GM12878 (cell line): ENCODE data around the gene GBGT1. TPM values are rescaled to one million over a fixed set of nuclear protein-coding genes. Genes with fewer than 3 reads are reported as not detected.

Source experiments
- ATAC-seq: fragments of 200-7000 bp; cut with Tn5 transposase; 3 replicates; pipeline ENCODE4 v1.9.1; 2020; ENCODE audit warnings: mild to moderate bottlenecking, moderate library complexity
- BruUV-seq: library from RNA; stranded (reverse); fragments of 400-500 nt; replicated peaks from 2 replicates; lab custom pipeline; 2021; lab: Mats Ljungman, UMichigan
- CTCF ChIA-PET: fragments of 300-600 bp; sonication (Branson Sonifier 250); formaldehyde crosslinking; extraction: SDS; loops from one replicate; lab custom pipeline; 2021; ENCODE audit warnings: inconsistent platforms; lab: Yijun Ruan, JAX
- POLR2A ChIA-PET: fragments of 350-600 bp; formaldehyde crosslinking; extraction: SDS; loops from one replicate; lab custom pipeline; 2021; ENCODE audit warnings: inconsistent platforms; lab: Charles Lee
- RAD21 ChIA-PET: fragments of 300-600 bp; sonication (Branson Sonifier 250); formaldehyde crosslinking; loops from one replicate; lab custom pipeline; 2023; ENCODE audit warnings: antibody characterized with exemption; ENCODE audit not compliant: unreplicated experiment; lab: Charles Lee
- SMC1A ChIA-PET: fragments of 300-600 bp; sonication (Branson Sonifier 250); formaldehyde crosslinking; loops from one replicate; lab custom pipeline; 2023; ENCODE audit not compliant: unreplicated experiment, uncharacterized antibody; lab: Charles Lee
- DNase-seq: peaks from one replicate; pipeline ENCODE4 v3.0.0-alpha.2; 2011; ENCODE audit warnings: low read depth, low spot score
- FAIRE-seq: peaks from 3 replicates; lab custom pipeline; 2011; peaks lifted over from hg19 to GRCh38; lab: Jason Lieb, UNC
- H2AFZ ChIP-seq: 2 replicates; pipeline ENCODE4 v1.6.0; 2011; ENCODE audit warnings: low read depth, low read length, control low read depth; ENCODE audit not compliant: control insufficient read depth
- H3K27ac ChIP-seq: 2 replicates; pipeline ENCODE4 v1.5.1; 2011; ENCODE audit warnings: control low read depth; ENCODE audit not compliant: control insufficient read depth, insufficient read depth
- H3K27me3 ChIP-seq, 2 experiments: replicated peaks in 1 of 2; 2 replicates each; pipeline versions ENCODE4 v1.6.0 to v1.6.1; 2011; ENCODE audit warnings: low read length in 1 of 2; ENCODE audit not compliant: control insufficient read depth in 2 of 2, insufficient read depth in 2 of 2
- H3K36me3 ChIP-seq, 2 experiments: 2 replicates each; pipeline ENCODE4 v1.5.1; 2011; ENCODE audit warnings: low read length in 1 of 2; ENCODE audit not compliant: control insufficient read depth in 2 of 2, insufficient read depth in 2 of 2
- H3K4me1 ChIP-seq: 2 replicates; pipeline ENCODE4 v1.6.1; 2011; ENCODE audit warnings: mild to moderate bottlenecking, low read length, moderate library complexity, mixed read lengths; ENCODE audit not compliant: control insufficient read depth, insufficient read depth
- H3K4me2 ChIP-seq: 2 replicates; pipeline ENCODE4 v1.6.0; 2011; ENCODE audit warnings: control low read depth; ENCODE audit not compliant: control insufficient read depth, insufficient read depth
- H3K4me3 ChIP-seq: fragments of 200-600 bp; sonication (generic); 2 replicates; pipeline ENCODE4 v1.5.1; 2016
- H3K79me2 ChIP-seq: 2 replicates; pipeline ENCODE4 v1.6.0; 2011; ENCODE audit warnings: low read length; ENCODE audit not compliant: control insufficient read depth, insufficient read depth
- H3K9ac ChIP-seq: 2 replicates; pipeline ENCODE4 v1.8.0; 2011; ENCODE audit warnings: low read length, control low read depth, mixed read lengths; ENCODE audit not compliant: control insufficient read depth, insufficient read depth
- H3K9me3 ChIP-seq: replicated peaks from 3 replicates; pipeline ENCODE4 v1.5.1; 2011; ENCODE audit warnings: mild to moderate bottlenecking, low read length; ENCODE audit not compliant: control insufficient read depth, insufficient read depth
- H4K20me1 ChIP-seq: 2 replicates; pipeline ENCODE4 v1.6.0; 2011; ENCODE audit not compliant: control insufficient read depth, insufficient read depth
- BACH1 ChIP-seq: fragments of 450-650 bp; IDR thresholded peaks from 2 replicates; pipeline ENCODE4 v1.6.1; 2017; ENCODE audit warnings: mild to moderate bottlenecking, borderline replicate concordance
- CBFB ChIP-seq: IDR thresholded peaks from 2 replicates; pipeline ENCODE4 v1.6.1; 2016; ENCODE audit warnings: antibody characterized with exemption, low read depth
- CHD1 ChIP-seq: IDR thresholded peaks from 2 replicates; pipeline ENCODE4 v1.6.1; 2012; ENCODE audit warnings: low read depth, low read length, improper control_type of control experiment
- FOXK2 ChIP-seq: fragments of 450-650 bp; IDR thresholded peaks from 2 replicates; pipeline ENCODE4 v1.6.1; 2017; ENCODE audit warnings: mild to moderate bottlenecking, moderate library complexity
- IRF5 ChIP-seq: fragments of 450-650 bp; IDR thresholded peaks from 2 replicates; pipeline ENCODE4 v1.6.1; 2017; ENCODE audit warnings: borderline replicate concordance
- KLF5 ChIP-seq: fragments of 450-650 bp; IDR thresholded peaks from 2 replicates; pipeline ENCODE4 v1.6.1; 2014; ENCODE audit warnings: mild to moderate bottlenecking; ENCODE audit not compliant: partially characterized antibody
- SMARCA5 ChIP-seq: fragments of 450-650 bp; IDR thresholded peaks from 2 replicates; pipeline ENCODE4 v1.6.1; 2017; ENCODE audit warnings: mild to moderate bottlenecking
- SPI1 ChIP-seq: IDR thresholded peaks from 2 replicates; pipeline ENCODE4 v1.6.1; 2011; ENCODE audit warnings: low read depth, mild to moderate bottlenecking, low read length, moderate library complexity, borderline replicate concordance; ENCODE audit not compliant: insufficient read depth
- TARDBP ChIP-seq: IDR thresholded peaks from 2 replicates; pipeline ENCODE4 v1.6.1; 2016; ENCODE audit warnings: borderline replicate concordance
- WGBS: methylation state at CpG from one replicate; pipeline ENCODE4 v1.1.6; 2016; ENCODE audit warnings: low lambda C conversion rate; ENCODE audit not compliant: insufficient replicate concordance, insufficient coverage; ENCODE audit errors: missing lambda C conversion rate; 5-methylcytosine and 5-hydroxymethylcytosine counted together
- in situ Hi-C: fragments of 300-500 bp; cut with MboI; formaldehyde crosslinking; loops from 9 replicates; pipeline ENCODE4 v1.14.3; 2018; ENCODE audit warnings: mixed read lengths
- intact Hi-C: fragments of 100-400 bp; cut with micrococcal nuclease; formaldehyde crosslinking; loops from one replicate; pipeline ENCODE4 v1.14.2; 2022; ENCODE audit not compliant: unreplicated experiment
- polyA plus RNA-seq, 11 experiments: library from polyadenylated mRNA; depleted of rRNA in 4 of 11; unstranded in 6 of 11; stranded (reverse) in 5 of 11; fragments of >200 nt; fragmentation: Nextera tagmentation in 4 of 11; fragmentation: Illumina TruSeq in 1 of 11; extraction: Ambion mirVana in 4 of 11; extraction: Trizol in 1 of 11; gene quantifications; 1 replicate in 1 of 11; 2 replicates in 10 of 11; pipeline versions ENCODE4 v1.2.1 to v1.2.3, GENCODE V29; 2011 to 2016; ENCODE audit warnings: inconsistent platforms in 2 of 11, missing spikeins in 2 of 11, low read depth in 1 of 11
- total RNA-seq, 4 experiments: library from RNA; depleted of rRNA in 3 of 4; stranded (reverse); fragments of >200 nt in 3 of 4; fragmentation: Illumina TruSeq in 1 of 4; extraction: Trizol in 1 of 4; gene quantifications; 2 replicates each; pipeline versions ENCODE4 v1.2.1 to v1.2.3, GENCODE V29; 2013 to 2021

GBGT1 gene
- total and polyA plus RNA-seq, 10 of the 15 experiments (the other 5 are each of a cell fraction or from before 2014, with no cell fraction given), result 0.08 to 1.9 (median 0.49) TPM

- no peak for TF ChIP-seq CHD1
- TF ChIP-seq SPI1, result peak; percentile 39; the same call in 1 of the 2 replicates
- TF ChIP-seq BACH1, result no peak
- no peak for TF ChIP-seq FOXK2
- no peak for TF ChIP-seq TARDBP
- no peak for TF ChIP-seq SMARCA5
- TF ChIP-seq CBFB, result 0 out of 2 replicates have a peak, but pooled peaks have one; percentile 38
Observed at GRCh38 chr9:133112663-133113026, 51.1 kb downstream of the GBGT1 start (continued).

DNA sequence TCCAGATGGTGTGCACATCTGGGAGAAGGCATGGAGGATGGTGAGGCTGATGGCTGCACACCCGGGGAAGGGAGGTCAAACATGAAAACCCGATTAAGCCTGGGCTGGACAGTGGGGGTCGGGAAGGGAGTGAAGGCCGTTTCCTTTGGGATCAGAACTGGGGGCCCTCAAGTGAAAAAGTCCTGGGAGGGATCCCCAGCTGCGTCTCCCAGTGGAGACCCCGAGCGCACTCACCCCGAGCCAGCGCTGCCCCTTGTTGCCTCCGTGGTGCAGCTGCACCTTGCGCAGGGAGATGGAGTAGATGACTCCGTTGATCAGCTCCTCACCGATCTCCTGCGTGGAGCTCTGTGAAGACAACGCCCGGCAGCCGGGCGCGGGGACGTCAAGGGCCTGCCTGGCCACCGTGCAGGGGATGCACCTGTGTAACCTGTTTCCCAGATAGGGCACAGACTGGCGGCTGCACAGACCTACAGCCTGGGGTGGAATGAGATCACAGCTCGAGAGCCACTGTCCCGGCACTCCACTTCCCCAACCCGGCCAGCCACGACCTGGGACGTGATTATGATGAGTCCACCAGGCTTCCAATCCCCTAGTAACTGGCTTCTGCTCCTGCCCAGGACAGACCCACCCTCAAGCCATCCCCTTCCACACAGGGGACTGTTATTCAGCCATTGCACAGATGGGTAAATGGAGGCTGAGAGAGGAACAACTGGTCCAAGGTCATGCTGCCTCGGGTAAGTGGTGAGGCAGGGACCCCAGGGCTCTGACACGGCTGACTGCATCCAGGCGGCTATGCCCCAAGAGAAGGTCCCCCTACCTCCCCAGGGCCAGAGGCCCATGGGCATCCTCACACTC lies 51.7 kb downstream of the GBGT1 start:
- no peak for DNase-seq
- Histone ChIP-seq H3K27ac (peak overlapping the region; percentile 72), H3K79me2 (peaks cover 46% of the 10 kb centered on the region), H3K4me3 (no peak overlapping the region), H3K4me2 (0 out of 2 replicates have a peak overlapping the region, but pooled peaks have one; percentile 13), H4K20me1 (no peaks in the 10 kb centered on the region), H3K9ac (no peak overlapping the region), H2AFZ (no peak overlapping the region), H3K27me3 (no peaks in the 10 kb centered on the region), H3K36me3 (peaks cover 20 to 22% of the 10 kb centered on the region in 2 experiments; a peak in 3 of 4 replicates), H3K9me3 (no peaks in the 10 kb centered on the region), H3K4me1 (peaks cover 47% of the 10 kb centered on the region)
- in situ Hi-C loops (no loop called here), intact Hi-C loops (no loop called here)
- no peak for ATAC-seq
- ChIA-PET RAD21 (interaction anchor here (4.6 to 14.4 kb wide), 2 partner anchors 21 to 34 kb away, joined by 24 to 219 read pairs; no protein-coding TSS in a partner anchor), POLR2A (interaction anchor here (1.1 to 7.3 kb wide), 4 partner anchors 11 to 36 kb away, joined by 3 to 66 read pairs (median 12); no protein-coding TSS in a partner anchor), CTCF (interaction anchor here (0.7 to 22.5 kb wide), 3 partner anchors 14 to 34 kb away, joined by 3 to 401 read pairs (median 3); no protein-coding TSS in a partner anchor), SMC1A (interaction anchor here (1.0 to 1.1 kb wide), 2 partner anchors 32 to 47 kb away, joined by 3 to 7 read pairs; no protein-coding TSS in a partner anchor)
- WGBS, result 86% methylated on average over 30 of the region's 30 CpGs
- BruUV-seq, result no TSS peak
- no peak for TF ChIP-seq IRF5
- TF ChIP-seq SMARCA5, result peak; percentile 70; the same call in 1 of the 2 replicates
- TF ChIP-seq KLF5, result no peak
- FAIRE-seq, result no peak
